Measurements from ENCODE around the gene THSD7B. TPM values are rescaled to one million over a fixed set of nuclear protein-coding genes. Genes with fewer than 3 reads are reported as not detected.

THSD7B gene
- total and polyA plus RNA-seq, 2 of the 13 experiments (the other 11 are each of a cell fraction or from before 2014, with no cell fraction given), result 0.02 TPM; not detected in 1

DNA sequence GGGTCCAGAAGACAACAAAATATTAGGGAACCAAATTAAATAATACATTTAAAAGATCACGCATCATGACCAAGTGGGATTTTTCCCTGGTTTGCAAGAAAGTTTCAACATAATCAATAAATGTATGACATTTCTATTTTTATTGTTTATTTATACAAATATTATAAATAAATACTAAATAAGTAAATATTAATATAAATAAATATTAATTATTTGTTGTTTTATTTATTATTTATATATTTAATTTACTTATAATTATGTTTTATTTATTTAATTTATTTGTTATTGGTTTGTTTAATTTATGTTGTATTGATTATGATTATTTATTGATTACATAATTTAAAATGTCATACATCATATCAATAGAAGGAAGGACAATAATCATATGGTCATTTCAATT is 956.4 kb downstream of the THSD7B start (continued):
- no peak for TF ChIP-seq MZF1 (CRISPR knock-in tag; IDR thresholded peaks at IDR 0.05; ENCODE audit: borderline replicate concordance)
- TF ChIP-seq, protein P1, sequence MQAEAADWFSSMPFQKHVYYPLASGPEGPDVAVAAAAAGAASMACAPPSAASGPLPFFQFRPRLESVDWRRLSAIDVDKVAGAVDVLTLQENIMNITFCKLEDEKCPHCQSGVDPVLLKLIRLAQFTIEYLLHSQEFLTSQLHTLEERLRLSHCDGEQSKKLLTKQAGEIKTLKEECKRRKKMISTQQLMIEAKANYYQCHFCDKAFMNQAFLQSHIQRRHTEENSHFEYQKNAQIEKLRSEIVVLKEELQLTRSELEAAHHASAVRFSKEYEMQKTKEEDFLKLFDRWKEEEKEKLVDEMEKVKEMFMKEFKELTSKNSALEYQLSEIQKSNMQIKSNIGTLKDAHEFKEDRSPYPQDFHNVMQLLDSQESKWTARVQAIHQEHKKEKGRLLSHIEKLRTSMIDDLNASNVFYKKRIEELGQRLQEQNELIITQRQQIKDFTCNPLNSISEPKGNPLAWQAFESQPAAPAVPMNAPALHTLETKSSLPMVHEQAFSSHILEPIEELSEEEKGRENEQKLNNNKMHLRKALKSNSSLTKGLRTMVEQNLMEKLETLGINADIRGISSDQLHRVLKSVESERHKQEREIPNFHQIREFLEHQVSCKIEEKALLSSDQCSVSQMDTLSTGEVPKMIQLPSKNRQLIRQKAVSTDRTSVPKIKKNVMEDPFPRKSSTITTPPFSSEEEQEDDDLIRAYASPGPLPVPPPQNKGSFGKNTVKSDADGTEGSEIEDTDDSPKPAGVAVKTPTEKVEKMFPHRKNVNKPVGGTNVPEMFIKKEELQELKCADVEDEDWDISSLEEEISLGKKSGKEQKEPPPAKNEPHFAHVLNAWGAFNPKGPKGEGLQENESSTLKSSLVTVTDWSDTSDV (CRISPR knock-in tag; IDR thresholded peaks at IDR 0.05), result no peak

- no peak for DNase-seq (ENCODE audit: low spot score)
- Histone ChIP-seq H3K4me3 (replicated peaks in 1 of 3; ENCODE audit: insufficient read depth in 1 of 3, low read depth in 2 of 3, low read length in 3 of 3) (no peak overlapping the region), H3K27ac (ENCODE audit: extremely low read length, insufficient read depth, low read length) (no peak overlapping the region), H3K4me1 (ENCODE audit: insufficient read depth, low read length) (no peaks in the 10 kb centered on the region), H3K79me2 (ENCODE audit: insufficient read depth, low read length) (no peaks in the 10 kb centered on the region), H4K20me1 (ENCODE audit: insufficient read depth, low read length) (no peaks in the 10 kb centered on the region), H3K36me3 (replicated peaks in 1 of 2; ENCODE audit: control insufficient read depth in 1 of 2, insufficient read depth in 2 of 2, low read length in 2 of 2) (no peaks in the 10 kb centered on the region), H2AFZ (ENCODE audit: low read length) (no peak overlapping the region), H3K4me2 (ENCODE audit: low read depth, low read length) (no peak overlapping the region), H3K9me3 (ENCODE audit: low read length) (no peaks in the 10 kb centered on the region), H3K9ac (ENCODE audit: insufficient read depth, low read depth, low read length) (no peak overlapping the region), H3K27me3 (ENCODE audit: control insufficient read depth in 1 of 2, insufficient read depth in 2 of 2, low read length in 2 of 2) (no peaks in the 10 kb centered on the region)
- FAIRE-seq, result no peak
- BruUV-seq (replicated peaks), result no TSS peak
- 0% methylated on average over 2 of the region's 2 CpGs for WGBS (ENCODE audit: low lambda C conversion rate)
- intact Hi-C loops (cut with micrococcal nuclease; ENCODE audit: unreplicated experiment) (no loop called here), in situ Hi-C loops (cut with HindIII; ENCODE audit: extremely low pct_ligation_motif_present, low pct_unique_long_range_greater_than_20kb) (no loop called here)
- TF ChIP-seq CHCHD3 (CRISPR knock-in tag; IDR thresholded peaks at IDR 0.05), result no peak
- TF ChIP-seq ZSCAN25 (CRISPR knock-in tag; IDR thresholded peaks at IDR 0.05), result no peak
- no peak for TF ChIP-seq AKAP8 (CRISPR knock-in tag; IDR thresholded peaks at IDR 0.05)
- no peak for TF ChIP-seq PRDM15 (CRISPR knock-in tag; IDR thresholded peaks at IDR 0.05)
- TF ChIP-seq ZNF282 (IDR thresholded peaks at IDR 0.05; ENCODE audit: partially characterized antibody), result no peak
- no peak for TF ChIP-seq KMT2A (CRISPR knock-in tag; IDR thresholded peaks at IDR 0.05)
- TF ChIP-seq CREB1 (IDR thresholded peaks at IDR 0.05), result 0 out of 2 replicates have a peak, but pooled peaks have one; percentile 21
- no peak for TF ChIP-seq CREB1 (CRISPR knock-in tag; IDR thresholded peaks at IDR 0.05)
- TF ChIP-seq, protein P2, sequence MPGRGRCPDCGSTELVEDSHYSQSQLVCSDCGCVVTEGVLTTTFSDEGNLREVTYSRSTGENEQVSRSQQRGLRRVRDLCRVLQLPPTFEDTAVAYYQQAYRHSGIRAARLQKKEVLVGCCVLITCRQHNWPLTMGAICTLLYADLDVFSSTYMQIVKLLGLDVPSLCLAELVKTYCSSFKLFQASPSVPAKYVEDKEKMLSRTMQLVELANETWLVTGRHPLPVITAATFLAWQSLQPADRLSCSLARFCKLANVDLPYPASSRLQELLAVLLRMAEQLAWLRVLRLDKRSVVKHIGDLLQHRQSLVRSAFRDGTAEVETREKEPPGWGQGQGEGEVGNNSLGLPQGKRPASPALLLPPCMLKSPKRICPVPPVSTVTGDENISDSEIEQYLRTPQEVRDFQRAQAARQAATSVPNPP (CRISPR knock-in tag; IDR thresholded peaks at IDR 0.05), result no peak
- POLR2A ChIA-PET, result no interaction called here
- CTCF ChIA-PET (ENCODE audit: low intra/inter-chr PET ratio, low total read pairs), result no interaction called here
- ATAC-seq, result no peak
Measured at GRCh38 chr2:137724912-137725311, 959.6 kb downstream of the THSD7B start.

Measured in HepG2 (cell line).